ENCODE data around the gene EGFLAM. TPM values are rescaled to one million over a fixed set of nuclear protein-coding genes. Genes with fewer than 3 reads are reported as not detected.

Gene EGFLAM
- total and polyA plus RNA-seq, 9 of the 15 experiments (the other 6 are each of a cell fraction or from before 2014, with no cell fraction given): 0.09 to 2.5 (median 1.0) TPM

DNA sequence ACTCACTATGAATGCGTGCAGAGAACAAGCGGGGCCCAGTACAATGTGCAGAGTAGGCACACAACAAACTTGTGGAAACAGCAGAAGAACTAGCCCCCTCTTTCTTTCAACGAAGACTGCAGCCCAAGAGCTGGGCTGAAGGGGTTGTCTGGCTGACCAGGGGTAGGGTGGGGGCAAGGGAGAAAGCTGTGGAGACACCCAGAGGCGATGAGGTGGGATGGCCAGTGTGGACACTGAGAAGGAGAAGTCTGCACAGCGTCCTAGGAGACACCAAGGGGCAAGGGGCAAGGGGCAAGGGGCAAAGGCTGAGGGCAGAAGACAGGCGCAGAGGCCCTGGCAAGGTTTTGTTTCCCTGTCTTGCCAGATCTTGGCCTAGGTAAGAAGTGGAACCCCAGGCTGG is 235.8 kb downstream of the EGFLAM start:
- H2AFZ ChIP-seq (ENCODE audit: low read depth, low read length): no peak overlapping the region
- no peaks in the 10 kb centered on the region for H3K9me3 ChIP-seq (replicated peaks; ENCODE audit: control insufficient read depth, insufficient read depth, low read depth, low read length)
- ChIA-PET POLR2A (interaction anchor here (0.9 kb wide), 1 partner anchor 10 kb away, joined by 3 read pairs; no protein-coding TSS in a partner anchor), CTCF (ENCODE audit: low intra/inter-chr PET ratio) (no interaction called here)
- no peaks in the 10 kb centered on the region for H3K4me1 ChIP-seq (replicated peaks in 1 of 2; ENCODE audit: control insufficient read depth in 2 of 2, insufficient read depth in 2 of 2, low read length in 2 of 2)
- H3K27me3 ChIP-seq (ENCODE audit: control insufficient read depth in 2 of 2, insufficient read depth in 2 of 2, low read length in 2 of 2): peaks cover 0 to 4% of the 10 kb centered on the region in 2 experiments; a peak in 2 of 5 replicates
- no peak overlapping the region for H3K4me3 ChIP-seq
- DNase-seq (ENCODE audit: extremely low read depth in 1 of 4, low spot score in 3 of 4) (no peak), FAIRE-seq (no peak), ATAC-seq (peak; percentile 61; the same call in 2 of the 3 replicates)
- H3K4me2 ChIP-seq (ENCODE audit: insufficient read depth, low read length): no peak overlapping the region
- WGBS (ENCODE audit: insufficient coverage, low coverage, missing lambda C conversion rate): 5% methylated on average over 6 of the region's 6 CpGs
- no peak overlapping the region for H3K9ac ChIP-seq (ENCODE audit: insufficient read depth in 1 of 2, low read depth in 2 of 2, low read length in 2 of 2)
- in situ Hi-C loops (cut with MboI) (no loop called here), intact Hi-C loops (cut with micrococcal nuclease) (no loop called here)
- no peaks in the 10 kb centered on the region for H3K79me2 ChIP-seq (ENCODE audit: control insufficient read depth, insufficient read depth, low read length)
- H3K9me1 ChIP-seq (ENCODE audit: control insufficient read depth, insufficient read depth, low read length): no peaks in the 10 kb centered on the region
- H4K20me1 ChIP-seq (replicated peaks; ENCODE audit: control insufficient read depth, insufficient read depth, low read length): no peaks in the 10 kb centered on the region
- H3K36me3 ChIP-seq (ENCODE audit: control insufficient read depth, insufficient read depth, low read length): no peaks in the 10 kb centered on the region
- BruUV-seq (replicated peaks): no TSS peak
- TF ChIP-seq, protein P1, sequence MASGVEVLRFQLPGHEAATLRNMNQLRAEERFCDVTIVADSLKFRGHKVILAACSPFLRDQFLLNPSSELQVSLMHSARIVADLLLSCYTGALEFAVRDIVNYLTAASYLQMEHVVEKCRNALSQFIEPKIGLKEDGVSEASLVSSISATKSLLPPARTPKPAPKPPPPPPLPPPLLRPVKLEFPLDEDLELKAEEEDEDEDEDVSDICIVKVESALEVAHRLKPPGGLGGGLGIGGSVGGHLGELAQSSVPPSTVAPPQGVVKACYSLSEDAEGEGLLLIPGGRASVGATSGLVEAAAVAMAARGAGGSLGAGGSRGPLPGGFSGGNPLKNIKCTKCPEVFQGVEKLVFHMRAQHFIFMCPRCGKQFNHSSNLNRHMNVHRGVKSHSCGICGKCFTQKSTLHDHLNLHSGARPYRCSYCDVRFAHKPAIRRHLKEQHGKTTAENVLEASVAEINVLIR (CRISPR knock-in tag; IDR thresholded peaks at IDR 0.05): no peak
- TF ChIP-seq, protein P2, sequence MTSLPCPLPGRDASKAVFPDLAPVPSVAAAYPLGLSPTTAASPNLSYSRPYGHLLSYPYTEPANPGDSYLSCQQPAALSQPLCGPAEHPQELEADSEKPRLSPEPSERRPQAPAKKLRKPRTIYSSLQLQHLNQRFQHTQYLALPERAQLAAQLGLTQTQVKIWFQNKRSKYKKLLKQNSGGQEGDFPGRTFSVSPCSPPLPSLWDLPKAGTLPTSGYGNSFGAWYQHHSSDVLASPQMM (CRISPR knock-in tag; IDR thresholded peaks at IDR 0.05): no peak
- TF ChIP-seq BHLHE40 (IDR thresholded peaks at IDR 0.05; ENCODE audit: low read length): no peak
- TF ChIP-seq, protein P3, sequence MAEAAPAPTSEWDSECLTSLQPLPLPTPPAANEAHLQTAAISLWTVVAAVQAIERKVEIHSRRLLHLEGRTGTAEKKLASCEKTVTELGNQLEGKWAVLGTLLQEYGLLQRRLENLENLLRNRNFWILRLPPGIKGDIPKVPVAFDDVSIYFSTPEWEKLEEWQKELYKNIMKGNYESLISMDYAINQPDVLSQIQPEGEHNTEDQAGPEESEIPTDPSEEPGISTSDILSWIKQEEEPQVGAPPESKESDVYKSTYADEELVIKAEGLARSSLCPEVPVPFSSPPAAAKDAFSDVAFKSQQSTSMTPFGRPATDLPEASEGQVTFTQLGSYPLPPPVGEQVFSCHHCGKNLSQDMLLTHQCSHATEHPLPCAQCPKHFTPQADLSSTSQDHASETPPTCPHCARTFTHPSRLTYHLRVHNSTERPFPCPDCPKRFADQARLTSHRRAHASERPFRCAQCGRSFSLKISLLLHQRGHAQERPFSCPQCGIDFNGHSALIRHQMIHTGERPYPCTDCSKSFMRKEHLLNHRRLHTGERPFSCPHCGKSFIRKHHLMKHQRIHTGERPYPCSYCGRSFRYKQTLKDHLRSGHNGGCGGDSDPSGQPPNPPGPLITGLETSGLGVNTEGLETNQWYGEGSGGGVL (CRISPR knock-in tag; IDR thresholded peaks at IDR 0.05): no peak
- H3K27ac ChIP-seq (ENCODE audit: extremely low read depth, low read depth, low read length): no peak overlapping the region

All from K562 (cell line).